Spleen (tissue), 11 donors: ENCODE measurements around the gene GALNT16. TPM values are rescaled to one million over a fixed set of nuclear protein-coding genes. Genes with fewer than 3 reads are reported as not detected.
A peak's percentile ranks its signal among the peaks of the same experiment; 100 is the strongest.

Experiments used
- DNase-seq: peaks from one replicate; pipeline ENCODE4 v3.0.0-alpha.2; 2020
- H3K27ac ChIP-seq, 8 donors: fragments of 200-600 bp; sonication (generic) in 7 of 8; 1 replicate in 4 of 8; 2 replicates in 4 of 8; pipeline versions ENCODE4 v1.5.0 to v1.8.0; 2016 to 2021; ENCODE audit warnings: inconsistent platforms in 4 of 8, mild to moderate bottlenecking in 4 of 8, moderate library complexity in 1 of 8
- H3K27me3 ChIP-seq, 7 donors: fragments of 200-600 bp; sonication (generic) in 6 of 7; replicated peaks in 1 of 7; 1 replicate in 4 of 7; 2 replicates in 3 of 7; pipeline versions ENCODE4 v1.5.0 to v1.8.0; 2016 to 2021; ENCODE audit warnings: inconsistent platforms in 3 of 7, mild to moderate bottlenecking in 1 of 7
- H3K36me3 ChIP-seq, 6 donors: fragments of 200-600 bp; sonication (generic) in 5 of 6; 1 replicate in 4 of 6; 2 replicates in 2 of 6; pipeline versions ENCODE4 v1.5.0 to v1.8.0; 2016 to 2021; ENCODE audit warnings: inconsistent platforms in 2 of 6
- H3K4me1 ChIP-seq, 6 donors: fragments of 200-600 bp; sonication (generic) in 5 of 6; 1 replicate in 3 of 6; 2 replicates in 3 of 6; pipeline versions ENCODE4 v1.5.0 to v1.8.0; 2016 to 2021; ENCODE audit warnings: inconsistent platforms in 3 of 6
- H3K4me3 ChIP-seq, 8 donors: fragments of 200-600 bp; sonication (generic) in 7 of 8; 1 replicate in 4 of 8; 2 replicates in 4 of 8; pipeline versions ENCODE4 v1.5.0 to v1.8.0; 2016 to 2021; ENCODE audit warnings: inconsistent platforms in 4 of 8, mild to moderate bottlenecking in 4 of 8, moderate library complexity in 2 of 8
- H3K9me3 ChIP-seq, 8 donors: fragments of 200-600 bp; sonication (generic) in 7 of 8; 1 replicate in 4 of 8; 2 replicates in 4 of 8; pipeline versions ENCODE4 v1.5.0 to v1.8.0; 2016 to 2021; ENCODE audit warnings: inconsistent platforms in 4 of 8
- CTCF ChIP-seq, 11 experiments: fragments of 200-600 bp in 7 of 11; fragments of 450-650 bp in 4 of 11; sonication (generic) in 4 of 11; IDR thresholded peaks in 8 of 11; conservative IDR thresholded peaks in 3 of 11; 1 replicate in 7 of 11; 2 replicates in 4 of 11; pipeline versions ENCODE4 v1.4.0 to v1.8.0; 2016 to 2021; ENCODE audit warnings: antibody characterized with exemption in 11 of 11, inconsistent platforms in 4 of 11, mild to moderate bottlenecking in 1 of 11
- POLR2A ChIP-seq, 3 donors: fragments of 450-650 bp; IDR thresholded peaks; one replicate each; pipeline ENCODE4 v1.5.1; 2017; ENCODE audit warnings: antibody characterized with exemption in 3 of 3, mild to moderate bottlenecking in 1 of 3
- POLR2AphosphoS5 ChIP-seq, 3 donors: sonication (generic); formaldehyde crosslinking; IDR thresholded peaks; one replicate each; pipeline ENCODE4 v1.5.1; 2017; ENCODE audit warnings: antibody characterized with exemption in 3 of 3
- WGBS, 5 donors: extraction: QIAGEN DNeasy Blood & Tissue Kit in 3 of 5; methylation state at CpG; one replicate each; pipeline versions ENCODE4 v1.1.5 to v1.1.7; 2013 to 2018; 5-methylcytosine and 5-hydroxymethylcytosine counted together
- intact Hi-C: fragments of 100-400 bp; cut with DNase I; formaldehyde crosslinking; loops from one replicate; pipeline ENCODE4 v1.15.0; 2023; ENCODE audit warnings: low total_unique reads
- polyA plus RNA-seq, 3 donors: library from polyadenylated mRNA; stranded (reverse); fragments of 200-250 nt; gene quantifications; one replicate each; pipeline ENCODE4 v1.2.1, GENCODE V29; 2013
- total RNA-seq, 7 donors: library from RNA; depleted of rRNA in 3 of 7; stranded (reverse); fragments of >200 nt in 3 of 7; fragmentation: NEBNext Ultra II Directional in 4 of 7; extraction: Animal tissue kit (Norgen Biotek cat#: 25700) in 4 of 7; gene quantifications; one replicate each; pipeline versions ENCODE4 v1.1.0 to v1.2.1, GENCODE V29; 2016 to 2021
- donor health status: healthy with polysubstance abuse.
- donor health status: DM: no; HTN: no; CAD: no; lungs with moderate emphysema.
- donor health status: DM: no; HTN: no; CAD: no.
- donor health status: Bipolar disorder and iron deficiency.
- donor health status: healthy.
- donor health status: DM: no; HTN: no; CAD: no.
- donor health status: DM: yes; HTN: yes; CAD: no.

Gene GALNT16
- total and polyA plus RNA-seq, 10 donors: 2.1 to 36.4 (median 10.0) TPM

GRCh38 chr14:69299286-69300035 lies 39.5 kb downstream of the GALNT16 start:
- no peak for TF ChIP-seq POLR2AphosphoS5 (IDR thresholded peaks at IDR 0.05)
- intact Hi-C loops: no loop called here
- Histone ChIP-seq H3K27me3 (peaks cover 0 to 18% (median 0%) of the 10 kb centered on the region in 7 donors), H3K9me3 (no peaks in the 10 kb centered on the region), H3K4me1 (peaks cover 0 to 7% (median 0%) of the 10 kb centered on the region in 6 donors), H3K36me3 (no peaks in the 10 kb centered on the region), H3K27ac (no peak overlapping the region), H3K4me3 (no peak overlapping the region)
- DNase-seq: peak; percentile 60
- WGBS, 5 donors: 88 to 91% (median 89%) methylated on average over 11 of the region's 11 CpGs

GRCh38 chr14:69300601-69301221 lies 40.8 kb downstream of the GALNT16 start:
- Histone ChIP-seq H3K4me1 (peaks cover 0 to 7% (median 0%) of the 10 kb centered on the region in 6 donors), H3K4me3 (no peak overlapping the region), H3K36me3 (no peaks in the 10 kb centered on the region), H3K27ac (no peak overlapping the region), H3K27me3 (peaks cover 0 to 18% (median 0%) of the 10 kb centered on the region in 7 donors), H3K9me3 (no peaks in the 10 kb centered on the region)
- 72 to 84% (median 76%) methylated on average over 4 of the region's 4 CpGs for WGBS, 5 donors
- intact Hi-C loops: no loop called here
- DNase-seq: peak; percentile 9
- TF ChIP-seq CTCF (IDR thresholded peaks at IDR 0.05 in 8 of 11, conservative IDR thresholded peaks at IDR 0.05 in 3 of 11) (no peak), POLR2A (IDR thresholded peaks at IDR 0.05) (no peak), POLR2AphosphoS5 (IDR thresholded peaks at IDR 0.05) (no peak)

- H3K36me3 ChIP-seq: no peaks in the 10 kb centered on the region
- H3K27ac ChIP-seq: no peak overlapping the region
- H3K4me3 ChIP-seq: no peak overlapping the region
- H3K9me3 ChIP-seq: no peaks in the 10 kb centered on the region
- peaks cover 0 to 31% (median 0%) of the 10 kb centered on the region in 7 donors for H3K27me3 ChIP-seq
- H3K4me1 ChIP-seq: peaks cover 0 to 7% (median 0%) of the 10 kb centered on the region in 6 donors
- intact Hi-C loops: no loop called here
- TF ChIP-seq CTCF (IDR thresholded peaks at IDR 0.05 in 8 of 11, conservative IDR thresholded peaks at IDR 0.05 in 3 of 11) (no peak), POLR2AphosphoS5 (IDR thresholded peaks at IDR 0.05) (no peak), POLR2A (IDR thresholded peaks at IDR 0.05) (no peak)
- DNase-seq: no peak
- WGBS, 5 donors: 88 to 95% (median 94%) methylated on average over 2 of the region's 2 CpGs
These were observed 43.1 kb downstream of the GALNT16 start for GRCh38 chr14:69303086-69303485.

GRCh38 chr14:69312608-69313007 lies 52.6 kb downstream of the GALNT16 start:
- 79 to 91% (median 85%) methylated on average over 5 of the region's 5 CpGs for WGBS, 5 donors
- H3K36me3 ChIP-seq: no peaks in the 10 kb centered on the region
- peaks cover 0 to 18% (median 9%) of the 10 kb centered on the region in 6 donors for H3K4me1 ChIP-seq
- H3K9me3 ChIP-seq: peaks cover 0 to 3% (median 0%) of the 10 kb centered on the region in 8 donors
- no peak overlapping the region for H3K27ac ChIP-seq
- no peak for TF ChIP-seq POLR2AphosphoS5 (IDR thresholded peaks at IDR 0.05)
- TF ChIP-seq POLR2A (IDR thresholded peaks at IDR 0.05): no peak
- TF ChIP-seq CTCF (IDR thresholded peaks at IDR 0.05 in 8 of 11, conservative IDR thresholded peaks at IDR 0.05 in 3 of 11): no peak
- H3K27me3 ChIP-seq: peaks cover 0 to 32% (median 0%) of the 10 kb centered on the region in 7 donors
- intact Hi-C loops: no loop called here
- peak; percentile 42 for DNase-seq
- no peak overlapping the region for H3K4me3 ChIP-seq
